ENCODE measurements around the gene RBM19.

RBM19 gene

GRCh38 chr12:113840401-113841042 is 125.6 kb downstream of the RBM19 start:
- no peak for DNase-seq

GRCh38 chr12:113838896-113839295 is 127.2 kb downstream of the RBM19 start:
- DNase-seq, result no peak

- DNase-seq, result no peak
These were observed 128.4 kb downstream of the RBM19 start for GRCh38 chr12:113837528-113838296.

GRCh38 chr12:113837084-113837483 is 129.0 kb downstream of the RBM19 start:
- DNase-seq, result no peak

GRCh38 chr12:113835896-113836295 is 130.2 kb downstream of the RBM19 start:
- no peak for DNase-seq

- DNase-seq, result no peak
These were observed 130.7 kb downstream of the RBM19 start for GRCh38 chr12:113835433-113835832.

- no peak for DNase-seq
These were observed 132.7 kb downstream of the RBM19 start for GRCh38 chr12:113833422-113833821.

GRCh38 chr12:113831476-113831875 is 134.6 kb downstream of the RBM19 start:
- DNase-seq, result no peak

GRCh38 chr12:113831016-113831415 is 135.1 kb downstream of the RBM19 start:
- DNase-seq, result no peak

GRCh38 chr12:113829212-113829611 is 136.9 kb downstream of the RBM19 start:
- no peak for DNase-seq

GRCh38 chr12:113827539-113828114 is 138.5 kb downstream of the RBM19 start:
- DNase-seq, result peak in 1 of 56 donors; percentile 4

GRCh38 chr12:113826805-113827538 is 139.2 kb downstream of the RBM19 start:
- peak in 4 of 56 donors; percentile 7 to 11 (median 10) for DNase-seq

GRCh38 chr12:113825705-113826104 is 140.4 kb downstream of the RBM19 start:
- peak in 3 of 56 donors; percentile 13 to 27 (median 16) for DNase-seq

GRCh38 chr12:113823816-113824215 is 142.3 kb downstream of the RBM19 start:
- DNase-seq, result no peak

GRCh38 chr12:113823016-113823415 is 143.1 kb downstream of the RBM19 start:
- DNase-seq, result peak in 10 of 56 donors; percentile 10 to 30 (median 13)

GRCh38 chr12:113820842-113821241 is 145.3 kb downstream of the RBM19 start:
- DNase-seq, result no peak

- DNase-seq, result no peak
These were observed 145.8 kb downstream of the RBM19 start for GRCh38 chr12:113820309-113820708.

- DNase-seq, result no peak
These were observed 146.6 kb downstream of the RBM19 start for GRCh38 chr12:113819495-113819894.

- DNase-seq, result peak in 1 of 56 donors; percentile 11
These were observed 147.3 kb downstream of the RBM19 start for GRCh38 chr12:113818833-113819232.

GRCh38 chr12:113818283-113818682 is 147.8 kb downstream of the RBM19 start:
- peak in 13 of 56 donors; percentile 6 to 54 (median 19) for DNase-seq

GRCh38 chr12:113816866-113817265 is 149.3 kb downstream of the RBM19 start:
- no peak for DNase-seq

GRCh38 chr12:113815031-113815430 is 151.1 kb downstream of the RBM19 start:
- no peak for DNase-seq

Data from nucleus accumbens (tissue), 56 donors.